ENCODE data around the gene KRT35.

KRT35 gene

GRCh38 chr17:41486809-41487530, 6.0 kb upstream of the KRT35 start:
- DNase-seq = no peak

- DNase-seq = no peak
Observed at GRCh38 chr17:41486316-41486715, 5.4 kb upstream of the KRT35 start.

- no peak for DNase-seq
Observed at GRCh38 chr17:41484920-41485904, 4.3 kb upstream of the KRT35 start.

- no peak for DNase-seq
Observed at GRCh38 chr17:41483991-41484826, 3.3 kb upstream of the KRT35 start.

- DNase-seq = no peak
Observed at GRCh38 chr17:41483531-41483930, 2.6 kb upstream of the KRT35 start.

GRCh38 chr17:41480581-41480980, 370 bp downstream of the KRT35 start:
- DNase-seq = no peak

GRCh38 chr17:41480136-41480535, 815 bp downstream of the KRT35 start:
- no peak for DNase-seq

GRCh38 chr17:41478237-41478636, 2.7 kb downstream of the KRT35 start:
- DNase-seq = no peak

- no peak for DNase-seq
Observed at GRCh38 chr17:41476866-41477815, 3.8 kb downstream of the KRT35 start.

GRCh38 chr17:41475421-41475820, 5.5 kb downstream of the KRT35 start:
- DNase-seq = no peak

- DNase-seq = no peak
Observed at GRCh38 chr17:41474863-41475262, 6.1 kb downstream of the KRT35 start.

GRCh38 chr17:41468346-41468745, 12.6 kb downstream of the KRT35 start:
- no peak for DNase-seq

GRCh38 chr17:41467561-41467960, 13.4 kb downstream of the KRT35 start:
- DNase-seq = no peak

- no peak for DNase-seq
Observed at GRCh38 chr17:41466988-41467387, 14.0 kb downstream of the KRT35 start, which contains the start of gene KRT32. KRT32 (minus strand) TSS chr17:41467386; CDS start chr17:41467325, 61 bp downstream.

GRCh38 chr17:41464682-41465081, 16.3 kb downstream of the KRT35 start:
- no peak for DNase-seq

GRCh38 chr17:41464173-41464572, 16.8 kb downstream of the KRT35 start:
- DNase-seq = no peak

GRCh38 chr17:41463746-41464145, 17.2 kb downstream of the KRT35 start:
- no peak for DNase-seq

- no peak for DNase-seq
Observed at GRCh38 chr17:41462705-41463104, 18.2 kb downstream of the KRT35 start.

GRCh38 chr17:41457676-41458075, 23.3 kb downstream of the KRT35 start:
- no peak for DNase-seq

GRCh38 chr17:41456204-41456603, 24.7 kb downstream of the KRT35 start:
- no peak for DNase-seq

GRCh38 chr17:41455236-41455635, 25.7 kb downstream of the KRT35 start:
- no peak for DNase-seq

GRCh38 chr17:41453066-41453465, 27.9 kb downstream of the KRT35 start:
- no peak for DNase-seq
